Smooth muscle cell (in vitro differentiated cells): Measurements from ENCODE around the gene PARD3B. TPM values are rescaled to one million over a fixed set of nuclear protein-coding genes. Genes with fewer than 3 reads are reported as not detected.

ENCODE experiments used
- DNase-seq: peaks from one replicate; lab custom pipeline; 2025; ENCODE audit not compliant: unreplicated experiment; lab: John Stamatoyannopoulos, UW
- H2AFZ ChIP-seq: fragments of 200-600 bp; sonication (generic); 2 replicates; pipeline ENCODE4 v1.6.0; 2016; ENCODE audit warnings: antibody characterized with exemption, low read depth, mild to moderate bottlenecking
- H3F3A ChIP-seq: fragments of 200-600 bp; sonication (generic); 2 replicates; pipeline ENCODE4 v1.6.0; 2017; ENCODE audit warnings: antibody characterized with exemption, low read depth
- H3K27ac ChIP-seq: fragments of 200-600 bp; sonication (generic); 2 replicates; pipeline ENCODE4 v1.5.1; 2016; ENCODE audit warnings: low read depth, mild to moderate bottlenecking
- H3K27me3 ChIP-seq: fragments of 200-600 bp; sonication (generic); 2 replicates; pipeline ENCODE4 v1.6.1; 2016; ENCODE audit warnings: low read depth, mild to moderate bottlenecking
- H3K36me3 ChIP-seq: fragments of 200-600 bp; sonication (generic); 2 replicates; pipeline ENCODE4 v1.5.1; 2016; ENCODE audit warnings: low read depth
- H3K4me1 ChIP-seq: fragments of 200-600 bp; sonication (generic); 2 replicates; pipeline ENCODE4 v1.5.1; 2016; ENCODE audit warnings: low read depth
- H3K4me2 ChIP-seq: fragments of 200-600 bp; sonication (generic); 2 replicates; pipeline ENCODE4 v1.6.0; 2016; ENCODE audit warnings: mild to moderate bottlenecking
- H3K4me3 ChIP-seq: fragments of 200-600 bp; sonication (generic); 2 replicates; pipeline ENCODE4 v1.5.1; 2016; ENCODE audit warnings: mild to moderate bottlenecking
- H3K79me2 ChIP-seq: fragments of 200-600 bp; sonication (generic); 2 replicates; pipeline ENCODE4 v1.6.0; 2016; ENCODE audit warnings: low read depth, mild to moderate bottlenecking
- H3K9ac ChIP-seq: fragments of 200-600 bp; sonication (generic); 2 replicates; pipeline ENCODE4 v1.6.0; 2016; ENCODE audit warnings: low read depth
- H3K9me3 ChIP-seq: fragments of 200-600 bp; sonication (generic); replicated peaks from 2 replicates; pipeline ENCODE4 v1.5.1; 2016; ENCODE audit warnings: low read depth
- H4K20me1 ChIP-seq: fragments of 200-600 bp; sonication (generic); 2 replicates; pipeline ENCODE4 v1.6.0; 2016; ENCODE audit warnings: low read depth
- WGBS: methylation state at CpG from one replicate; pipeline ENCODE4 v1.1.7; 2016; ENCODE audit warnings: low lambda C conversion rate; 5-methylcytosine and 5-hydroxymethylcytosine counted together
- polyA plus RNA-seq: library from polyadenylated mRNA; unstranded; fragments of >200 nt; fragmentation: Nextera tagmentation; extraction: Ambion mirVana; gene quantifications from 2 replicates; pipeline ENCODE4 v1.2.1, GENCODE V29; 2016
- total RNA-seq: library from RNA; depleted of rRNA; stranded (reverse); fragments of >200 nt; gene quantifications from 2 replicates; pipeline ENCODE4 v1.2.3, GENCODE V29; 2014
- TF ChIP-seq, protein P1 (sequence below): fragments of 200-600 bp; sonication (generic); IDR thresholded peaks from 2 replicates; pipeline ENCODE4 v1.5.1; 2017; ENCODE audit warnings: borderline replicate concordance, mild to moderate bottlenecking, antibody characterized with exemption; ENCODE audit not compliant: insufficient read depth, poor library complexity, severe bottlenecking

PARD3B gene
- total and polyA plus RNA-seq, 2 experiments from 2014 or later, result 3.3 to 12.2 TPM

DNA sequence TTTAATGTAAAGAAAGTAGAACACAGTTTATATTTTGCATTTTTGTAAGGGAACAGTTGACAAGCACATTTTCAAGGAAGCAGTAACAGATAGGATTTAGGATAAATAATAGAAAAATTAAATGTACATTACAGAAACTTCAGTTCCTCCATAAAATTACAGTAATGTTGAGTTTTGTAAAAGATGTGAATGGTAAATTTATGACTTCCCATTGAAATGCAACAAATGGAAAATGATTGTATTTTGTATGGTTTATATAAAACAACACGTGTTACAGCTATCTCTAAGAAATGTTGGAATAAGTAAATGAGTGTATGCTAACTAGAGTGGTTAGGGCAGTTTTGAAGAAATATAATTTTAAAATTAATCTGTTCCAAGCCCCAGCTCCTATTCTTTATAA lies 227.3 kb downstream of the PARD3B start:
- Histone ChIP-seq H3K4me1 (no peaks in the 10 kb centered on the region), H3K4me3 (no peak overlapping the region), H3F3A (no peaks in the 10 kb centered on the region), H3K9ac (no peak overlapping the region), H2AFZ (no peak overlapping the region), H3K27me3 (no peaks in the 10 kb centered on the region), H3K79me2 (no peaks in the 10 kb centered on the region), H3K27ac (no peak overlapping the region), H3K36me3 (no peaks in the 10 kb centered on the region), H3K9me3 (no peaks in the 10 kb centered on the region), H4K20me1 (peaks cover 4% of the 10 kb centered on the region), H3K4me2 (no peak overlapping the region)
- TF ChIP-seq, protein P1, sequence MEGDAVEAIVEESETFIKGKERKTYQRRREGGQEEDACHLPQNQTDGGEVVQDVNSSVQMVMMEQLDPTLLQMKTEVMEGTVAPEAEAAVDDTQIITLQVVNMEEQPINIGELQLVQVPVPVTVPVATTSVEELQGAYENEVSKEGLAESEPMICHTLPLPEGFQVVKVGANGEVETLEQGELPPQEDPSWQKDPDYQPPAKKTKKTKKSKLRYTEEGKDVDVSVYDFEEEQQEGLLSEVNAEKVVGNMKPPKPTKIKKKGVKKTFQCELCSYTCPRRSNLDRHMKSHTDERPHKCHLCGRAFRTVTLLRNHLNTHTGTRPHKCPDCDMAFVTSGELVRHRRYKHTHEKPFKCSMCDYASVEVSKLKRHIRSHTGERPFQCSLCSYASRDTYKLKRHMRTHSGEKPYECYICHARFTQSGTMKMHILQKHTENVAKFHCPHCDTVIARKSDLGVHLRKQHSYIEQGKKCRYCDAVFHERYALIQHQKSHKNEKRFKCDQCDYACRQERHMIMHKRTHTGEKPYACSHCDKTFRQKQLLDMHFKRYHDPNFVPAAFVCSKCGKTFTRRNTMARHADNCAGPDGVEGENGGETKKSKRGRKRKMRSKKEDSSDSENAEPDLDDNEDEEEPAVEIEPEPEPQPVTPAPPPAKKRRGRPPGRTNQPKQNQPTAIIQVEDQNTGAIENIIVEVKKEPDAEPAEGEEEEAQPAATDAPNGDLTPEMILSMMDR, result no peak
- no peak for DNase-seq
- WGBS, result 95% methylated on average over 1 of the region's 1 CpG

DNA sequence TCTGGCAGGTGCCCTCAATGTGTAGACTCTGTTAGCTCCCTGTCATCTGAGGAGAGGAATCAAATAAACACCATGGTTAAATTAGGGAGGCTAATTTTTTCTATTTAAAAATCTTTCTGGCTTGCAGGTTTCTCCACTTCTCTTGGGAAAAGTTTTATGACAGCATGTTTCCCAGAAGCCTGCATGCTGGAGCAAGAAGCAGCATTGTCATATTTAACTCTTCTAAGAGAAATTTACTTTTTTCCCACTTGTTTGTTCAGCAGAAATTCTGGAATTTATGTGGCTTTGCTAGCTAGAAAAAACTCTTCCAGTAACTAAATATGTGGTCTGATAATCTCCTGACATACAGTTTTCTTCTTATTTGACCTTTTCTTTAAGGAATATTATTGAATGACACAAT lies 230.5 kb downstream of the PARD3B start:
- no peaks in the 10 kb centered on the region for H3K36me3 ChIP-seq
- H3K9me3 ChIP-seq, result no peaks in the 10 kb centered on the region
- no peak overlapping the region for H3K4me3 ChIP-seq
- no peak overlapping the region for H2AFZ ChIP-seq
- no peaks in the 10 kb centered on the region for H3K4me1 ChIP-seq
- no peak overlapping the region for H3K27ac ChIP-seq
- no peak overlapping the region for H3K9ac ChIP-seq
- TF ChIP-seq, protein P1, result no peak
- DNase-seq, result no peak
- H3K79me2 ChIP-seq, result no peaks in the 10 kb centered on the region
- no peaks in the 10 kb centered on the region for H3F3A ChIP-seq
- H3K4me2 ChIP-seq, result no peak overlapping the region
- peaks cover 9% of the 10 kb centered on the region for H4K20me1 ChIP-seq
- H3K27me3 ChIP-seq, result no peaks in the 10 kb centered on the region

DNA sequence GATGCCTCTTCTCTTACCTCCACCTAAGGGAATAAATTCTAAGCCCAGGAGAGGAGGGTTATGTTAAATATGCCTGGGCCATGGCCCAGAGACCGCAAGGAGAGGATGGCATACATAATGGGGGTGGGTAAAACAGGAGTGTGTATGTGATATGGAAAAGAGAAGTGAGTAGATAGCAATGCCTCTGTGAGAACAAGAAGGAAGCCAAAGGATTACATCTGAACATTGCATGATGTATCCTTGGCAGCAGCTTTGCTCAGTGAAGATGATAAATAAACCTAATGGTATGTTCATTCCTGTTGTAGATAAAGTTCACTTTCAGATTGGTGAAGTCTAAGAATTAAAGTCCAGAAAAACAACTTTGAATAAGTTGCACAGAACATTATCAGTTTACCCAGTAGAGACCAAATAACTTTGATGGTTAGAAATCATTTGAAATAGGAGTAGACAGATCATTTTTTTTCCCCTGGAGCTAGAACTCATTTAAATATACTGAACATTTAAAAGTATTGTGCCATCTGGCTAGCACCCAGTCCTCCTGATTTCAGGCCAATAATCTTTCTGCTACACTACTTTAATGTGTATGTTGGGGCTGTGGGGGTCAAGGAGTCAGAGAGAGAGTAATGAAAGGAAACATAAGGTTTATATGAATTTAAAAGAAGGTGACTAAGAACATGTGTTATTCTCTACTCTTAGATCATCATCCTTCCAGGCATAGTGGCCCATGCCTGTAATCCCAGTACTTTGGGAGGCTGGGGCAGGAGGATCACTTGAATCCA lies 231.7 kb downstream of the PARD3B start:
- Histone ChIP-seq H3K9me3 (no peaks in the 10 kb centered on the region), H3K4me1 (no peaks in the 10 kb centered on the region), H3F3A (no peaks in the 10 kb centered on the region), H3K4me3 (no peak overlapping the region), H3K9ac (no peak overlapping the region), H3K79me2 (no peaks in the 10 kb centered on the region), H3K27ac (no peak overlapping the region), H3K27me3 (no peaks in the 10 kb centered on the region), H3K36me3 (no peaks in the 10 kb centered on the region), H2AFZ (no peak overlapping the region), H3K4me2 (no peak overlapping the region), H4K20me1 (peaks cover 9% of the 10 kb centered on the region)
- TF ChIP-seq, protein P1, result no peak
- 86% methylated on average over 1 of the region's 1 CpG for WGBS
- no peak for DNase-seq

DNA sequence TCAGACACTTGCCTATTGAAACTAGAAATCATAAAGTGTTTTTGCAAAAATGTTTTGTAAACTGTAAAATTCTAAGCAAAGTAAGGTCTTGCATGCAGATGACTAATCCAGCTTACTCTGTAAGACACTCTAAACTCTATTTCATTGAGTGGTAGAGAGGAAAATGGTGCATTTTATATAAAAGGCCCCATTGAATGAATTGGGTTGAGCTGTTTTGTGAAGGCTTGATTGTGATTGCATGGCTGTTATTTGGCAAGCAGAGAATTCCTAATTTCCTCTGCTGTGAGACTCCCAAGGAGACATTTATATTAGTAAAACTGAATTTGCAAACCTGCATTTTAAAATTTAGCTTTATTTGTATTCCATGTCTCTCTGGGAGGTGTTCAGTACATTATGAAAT lies 234.5 kb downstream of the PARD3B start:
- no peaks in the 10 kb centered on the region for H3K36me3 ChIP-seq
- H3K27me3 ChIP-seq, result no peaks in the 10 kb centered on the region
- no peaks in the 10 kb centered on the region for H3K79me2 ChIP-seq
- no peak overlapping the region for H3K4me2 ChIP-seq
- H3K4me1 ChIP-seq, result no peaks in the 10 kb centered on the region
- no peak overlapping the region for H2AFZ ChIP-seq
- no peaks in the 10 kb centered on the region for H3K9me3 ChIP-seq
- H4K20me1 ChIP-seq, result peaks cover 15% of the 10 kb centered on the region
- H3F3A ChIP-seq, result no peaks in the 10 kb centered on the region
- DNase-seq, result no peak
- TF ChIP-seq, protein P1, result no peak
- H3K4me3 ChIP-seq, result no peak overlapping the region
- no peak overlapping the region for H3K9ac ChIP-seq
- H3K27ac ChIP-seq, result no peak overlapping the region
